Measurements from ENCODE around the gene STAMBP. TPM values are rescaled to one million over a fixed set of nuclear protein-coding genes. Genes with fewer than 3 reads are reported as not detected.

The STAMBP gene
- total and polyA plus RNA-seq, 9 of the 15 experiments (the other 6 are each of a cell fraction or from before 2014, with no cell fraction given): 36.9 to 75.2 (median 48.8) TPM

DNA sequence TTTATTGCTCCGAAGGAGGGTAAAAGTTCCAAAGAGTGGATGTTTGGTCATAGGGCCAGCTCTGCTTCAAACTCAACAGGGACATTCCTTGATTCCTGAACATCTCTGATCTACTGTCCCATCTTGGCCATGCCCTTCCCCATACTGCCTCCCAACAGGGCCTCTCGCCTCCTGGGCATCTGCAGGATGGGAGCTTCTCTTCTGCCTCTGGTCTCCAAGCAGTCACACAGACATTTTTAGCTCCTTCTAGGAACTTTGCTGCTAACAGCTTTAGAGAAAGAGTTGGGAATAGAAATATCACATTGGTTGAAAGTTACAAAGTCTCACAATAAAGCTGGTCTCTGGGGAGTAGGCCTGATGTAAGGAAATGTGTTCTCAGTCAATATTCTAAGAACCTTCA lies 88.5 kb downstream of the STAMBP start:
- intact Hi-C loops (cut with micrococcal nuclease) (no loop called here), in situ Hi-C loops (cut with MboI) (no loop called here)
- no peak overlapping the region for H3K4me3 ChIP-seq
- no TSS peak for BruUV-seq (replicated peaks)
- no peak for ATAC-seq
- TF ChIP-seq, protein P1, sequence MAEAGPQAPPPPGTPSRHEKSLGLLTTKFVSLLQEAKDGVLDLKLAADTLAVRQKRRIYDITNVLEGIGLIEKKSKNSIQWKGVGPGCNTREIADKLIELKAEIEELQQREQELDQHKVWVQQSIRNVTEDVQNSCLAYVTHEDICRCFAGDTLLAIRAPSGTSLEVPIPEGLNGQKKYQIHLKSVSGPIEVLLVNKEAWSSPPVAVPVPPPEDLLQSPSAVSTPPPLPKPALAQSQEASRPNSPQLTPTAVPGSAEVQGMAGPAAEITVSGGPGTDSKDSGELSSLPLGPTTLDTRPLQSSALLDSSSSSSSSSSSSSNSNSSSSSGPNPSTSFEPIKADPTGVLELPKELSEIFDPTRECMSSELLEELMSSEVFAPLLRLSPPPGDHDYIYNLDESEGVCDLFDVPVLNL (CRISPR knock-in tag; IDR thresholded peaks at IDR 0.05; ENCODE audit: low read depth): no peak
- TF ChIP-seq POLR2B (IDR thresholded peaks at IDR 0.05; ENCODE audit: low read depth, partially characterized antibody) (no peak), ZNF140 (CRISPR knock-in tag; IDR thresholded peaks at IDR 0.05) (no peak), ELF2 (CRISPR knock-in tag; IDR thresholded peaks at IDR 0.05) (no peak), HNRNPH1 (optimal IDR thresholded peaks at IDR 0.05; ENCODE audit: low read depth, low read length) (no peak), RBM14 (IDR thresholded peaks at IDR 0.05; ENCODE audit: borderline replicate concordance, insufficient read depth, low read depth, low read length) (no peak), ZNF24 (IDR thresholded peaks at IDR 0.05) (no peak), SMARCA5 (IDR thresholded peaks at IDR 0.05) (no peak), RBM34 (IDR thresholded peaks at IDR 0.05; ENCODE audit: borderline replicate concordance, insufficient read depth, low read length) (no peak), E4F1 (CRISPR knock-in tag; IDR thresholded peaks at IDR 0.05; ENCODE audit: borderline replicate concordance) (no peak)
- TF ChIP-seq, protein P2, sequence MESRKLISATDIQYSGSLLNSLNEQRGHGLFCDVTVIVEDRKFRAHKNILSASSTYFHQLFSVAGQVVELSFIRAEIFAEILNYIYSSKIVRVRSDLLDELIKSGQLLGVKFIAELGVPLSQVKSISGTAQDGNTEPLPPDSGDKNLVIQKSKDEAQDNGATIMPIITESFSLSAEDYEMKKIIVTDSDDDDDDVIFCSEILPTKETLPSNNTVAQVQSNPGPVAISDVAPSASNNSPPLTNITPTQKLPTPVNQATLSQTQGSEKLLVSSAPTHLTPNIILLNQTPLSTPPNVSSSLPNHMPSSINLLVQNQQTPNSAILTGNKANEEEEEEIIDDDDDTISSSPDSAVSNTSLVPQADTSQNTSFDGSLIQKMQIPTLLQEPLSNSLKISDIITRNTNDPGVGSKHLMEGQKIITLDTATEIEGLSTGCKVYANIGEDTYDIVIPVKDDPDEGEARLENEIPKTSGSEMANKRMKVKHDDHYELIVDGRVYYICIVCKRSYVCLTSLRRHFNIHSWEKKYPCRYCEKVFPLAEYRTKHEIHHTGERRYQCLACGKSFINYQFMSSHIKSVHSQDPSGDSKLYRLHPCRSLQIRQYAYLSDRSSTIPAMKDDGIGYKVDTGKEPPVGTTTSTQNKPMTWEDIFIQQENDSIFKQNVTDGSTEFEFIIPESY (CRISPR knock-in tag; IDR thresholded peaks at IDR 0.05): no peak
- H3K9me1 ChIP-seq (ENCODE audit: control insufficient read depth, insufficient read depth, low read length): no peaks in the 10 kb centered on the region
- WGBS (ENCODE audit: insufficient coverage, low coverage, missing lambda C conversion rate): 9% methylated on average over 2 of the region's 2 CpGs
- H3K27ac ChIP-seq (ENCODE audit: extremely low read depth, low read depth, low read length): no peak overlapping the region
- peaks cover 9 to 12% of the 10 kb centered on the region in 2 experiments for H3K4me1 ChIP-seq (replicated peaks in 1 of 2; ENCODE audit: control insufficient read depth in 2 of 2, insufficient read depth in 2 of 2, low read length in 2 of 2)
- no peak overlapping the region for H3K4me2 ChIP-seq (ENCODE audit: insufficient read depth, low read length)
- ChIA-PET CTCF (ENCODE audit: low intra/inter-chr PET ratio) (no interaction called here), POLR2A (interaction anchor here (0.7 to 1.3 kb wide), 4 partner anchors 10 to 96 kb away, joined by 3 to 4 read pairs (median 3); no protein-coding TSS in a partner anchor)
- H2AFZ ChIP-seq (ENCODE audit: low read depth, low read length): no peak overlapping the region
- no peaks in the 10 kb centered on the region for H3K79me2 ChIP-seq (ENCODE audit: control insufficient read depth, insufficient read depth, low read length)
- no peaks in the 10 kb centered on the region for H3K36me3 ChIP-seq (ENCODE audit: control insufficient read depth, insufficient read depth, low read length)
- no peaks in the 10 kb centered on the region for H3K27me3 ChIP-seq (ENCODE audit: control insufficient read depth in 2 of 2, insufficient read depth in 2 of 2, low read length in 2 of 2)
- DNase-seq (ENCODE audit: extremely low read depth in 1 of 4, low spot score in 3 of 4): no peak
- FAIRE-seq: no peak
- H3K9me3 ChIP-seq (replicated peaks; ENCODE audit: control insufficient read depth, insufficient read depth, low read depth, low read length): no peaks in the 10 kb centered on the region
- H3K9ac ChIP-seq (ENCODE audit: insufficient read depth in 1 of 2, low read depth in 2 of 2, low read length in 2 of 2): no peak overlapping the region
- H4K20me1 ChIP-seq (replicated peaks; ENCODE audit: control insufficient read depth, insufficient read depth, low read length): no peaks in the 10 kb centered on the region
